ENCODE measurements around the gene SBF2.

SBF2 gene

GRCh38 chr11:10209326-10209725 is 84.7 kb downstream of the SBF2 start:
- H3K4me3 ChIP-seq (ENCODE audit: low read depth, low read length) = no peak overlapping the region
- no peak for DNase-seq (ENCODE audit: low read depth)
- TF ChIP-seq CTCF (IDR thresholded peaks at IDR 0.05; ENCODE audit: low read depth, low read length, missing control alignments) = no peak

- H3K4me3 ChIP-seq (ENCODE audit: low read depth, low read length) = no peak overlapping the region
- TF ChIP-seq CTCF (IDR thresholded peaks at IDR 0.05; ENCODE audit: low read depth, low read length, missing control alignments) = peak; percentile 54
- peak; percentile 26 for DNase-seq (ENCODE audit: low read depth)
Measured at GRCh38 chr11:10208131-10208575, 85.9 kb downstream of the SBF2 start.

- TF ChIP-seq CTCF (IDR thresholded peaks at IDR 0.05; ENCODE audit: low read depth, low read length, missing control alignments) = no peak
- no peak for DNase-seq (ENCODE audit: low read depth)
- no peak overlapping the region for H3K4me3 ChIP-seq (ENCODE audit: low read depth, low read length)
Measured at GRCh38 chr11:10205928-10206327, 88.1 kb downstream of the SBF2 start.

- no peak for TF ChIP-seq CTCF (IDR thresholded peaks at IDR 0.05; ENCODE audit: low read depth, low read length, missing control alignments)
- no peak overlapping the region for H3K4me3 ChIP-seq (ENCODE audit: low read depth, low read length)
- DNase-seq (ENCODE audit: low read depth) = no peak
Measured at GRCh38 chr11:10204021-10204420, 90.0 kb downstream of the SBF2 start.

- TF ChIP-seq CTCF (IDR thresholded peaks at IDR 0.05; ENCODE audit: low read depth, low read length, missing control alignments) = no peak
- H3K4me3 ChIP-seq (ENCODE audit: low read depth, low read length) = no peak overlapping the region
- no peak for DNase-seq (ENCODE audit: low read depth)
Measured at GRCh38 chr11:10201343-10201742, 92.7 kb downstream of the SBF2 start.

GRCh38 chr11:10197091-10197490 is 96.9 kb downstream of the SBF2 start:
- no peak overlapping the region for H3K4me3 ChIP-seq (ENCODE audit: low read depth, low read length)
- no peak for DNase-seq (ENCODE audit: low read depth)
- no peak for TF ChIP-seq CTCF (IDR thresholded peaks at IDR 0.05; ENCODE audit: low read depth, low read length, missing control alignments)

GRCh38 chr11:10192036-10192435 is 102.0 kb downstream of the SBF2 start:
- H3K4me3 ChIP-seq (ENCODE audit: low read depth, low read length) = no peak overlapping the region
- no peak for DNase-seq (ENCODE audit: low read depth)
- TF ChIP-seq CTCF (IDR thresholded peaks at IDR 0.05; ENCODE audit: low read depth, low read length, missing control alignments) = no peak
